Rectal smooth muscle tissue (tissue), 1 donor: Measurements from ENCODE around the gene CPNE7.

Experiments
- H3K27ac ChIP-seq: one replicate; pipeline ENCODE4 v1.7.0; 2013; ENCODE audit warnings: low read depth, low read length, inconsistent platforms
- H3K27me3 ChIP-seq: one replicate; pipeline ENCODE4 v1.7.0; 2013; ENCODE audit warnings: low read length; ENCODE audit not compliant: control insufficient read depth, insufficient read depth
- H3K36me3 ChIP-seq: one replicate; pipeline ENCODE4 v1.7.0; 2013; ENCODE audit warnings: low read length; ENCODE audit not compliant: control insufficient read depth, insufficient read depth
- H3K4me1 ChIP-seq: one replicate; pipeline ENCODE4 v1.7.0; 2013; ENCODE audit warnings: low read length; ENCODE audit not compliant: control insufficient read depth, insufficient read depth
- H3K4me3 ChIP-seq: one replicate; pipeline ENCODE4 v1.7.0; 2013; ENCODE audit warnings: low read length
- H3K9ac ChIP-seq: one replicate; pipeline ENCODE4 v1.7.0; 2013; ENCODE audit warnings: low read length

Gene CPNE7

GRCh38 chr16:89572485-89573205 lies 2.9 kb upstream of the CPNE7 start:
- Histone ChIP-seq H3K4me3 (no peak overlapping the region), H3K27ac (no peak overlapping the region), H3K4me1 (no peaks in the 10 kb centered on the region), H3K9ac (no peak overlapping the region), H3K36me3 (no peaks in the 10 kb centered on the region), H3K27me3 (peaks cover 28% of the 10 kb centered on the region)

GRCh38 chr16:89573826-89574680 lies 1.5 kb upstream of the CPNE7 start:
- peaks cover 28% of the 10 kb centered on the region for H3K27me3 ChIP-seq
- no peak overlapping the region for H3K27ac ChIP-seq
- no peaks in the 10 kb centered on the region for H3K4me1 ChIP-seq
- H3K9ac ChIP-seq, result no peak overlapping the region
- H3K36me3 ChIP-seq, result no peaks in the 10 kb centered on the region
- peak overlapping the region; percentile 15 for H3K4me3 ChIP-seq

- H3K4me3 ChIP-seq, result peak overlapping the region; percentile 15
- H3K27me3 ChIP-seq, result peaks cover 28% of the 10 kb centered on the region
- H3K36me3 ChIP-seq, result no peaks in the 10 kb centered on the region
- no peaks in the 10 kb centered on the region for H3K4me1 ChIP-seq
- H3K27ac ChIP-seq, result no peak overlapping the region
- H3K9ac ChIP-seq, result no peak overlapping the region
Observed at GRCh38 chr16:89574681-89575246, 794 bp upstream of the CPNE7 start.

- H3K4me1 ChIP-seq, result no peaks in the 10 kb centered on the region
- H3K27me3 ChIP-seq, result peaks cover 21% of the 10 kb centered on the region
- H3K4me3 ChIP-seq, result no peak overlapping the region
Observed at GRCh38 chr16:89576153-89577054, 846 bp downstream of the CPNE7 start.

GRCh38 chr16:89577055-89577759 lies 1.6 kb downstream of the CPNE7 start:
- H3K4me1 ChIP-seq, result no peaks in the 10 kb centered on the region
- H3K9ac ChIP-seq, result no peak overlapping the region
- no peaks in the 10 kb centered on the region for H3K36me3 ChIP-seq
- peaks cover 17% of the 10 kb centered on the region for H3K27me3 ChIP-seq
- H3K4me3 ChIP-seq, result no peak overlapping the region
- H3K27ac ChIP-seq, result no peak overlapping the region

More at GRCh38 chr16:89576153-89577054, 846 bp downstream of the CPNE7 start:
- no peaks in the 10 kb centered on the region for H3K36me3 ChIP-seq
- H3K9ac ChIP-seq, result no peak overlapping the region
- no peak overlapping the region for H3K27ac ChIP-seq

GRCh38 chr16:89579351-89579750 lies 3.8 kb downstream of the CPNE7 start:
- H3K36me3 ChIP-seq, result no peaks in the 10 kb centered on the region
- peaks cover 15% of the 10 kb centered on the region for H3K27me3 ChIP-seq
- H3K27ac ChIP-seq, result no peak overlapping the region
- H3K4me1 ChIP-seq, result no peaks in the 10 kb centered on the region
- H3K9ac ChIP-seq, result no peak overlapping the region
- no peak overlapping the region for H3K4me3 ChIP-seq

GRCh38 chr16:89581045-89581695 lies 5.6 kb downstream of the CPNE7 start:
- Histone ChIP-seq H3K27ac (no peak overlapping the region), H3K4me1 (no peaks in the 10 kb centered on the region), H3K36me3 (no peaks in the 10 kb centered on the region), H3K4me3 (no peak overlapping the region), H3K27me3 (peaks cover 6% of the 10 kb centered on the region), H3K9ac (no peak overlapping the region)

GRCh38 chr16:89581861-89582563 lies 6.5 kb downstream of the CPNE7 start:
- Histone ChIP-seq H3K36me3 (no peaks in the 10 kb centered on the region), H3K4me1 (no peaks in the 10 kb centered on the region), H3K9ac (no peak overlapping the region), H3K4me3 (no peak overlapping the region), H3K27me3 (peaks cover 2% of the 10 kb centered on the region), H3K27ac (no peak overlapping the region)

GRCh38 chr16:89582614-89583196 lies 7.1 kb downstream of the CPNE7 start:
- Histone ChIP-seq H3K4me1 (no peaks in the 10 kb centered on the region), H3K9ac (no peak overlapping the region), H3K27ac (no peak overlapping the region), H3K36me3 (no peaks in the 10 kb centered on the region), H3K27me3 (no peaks in the 10 kb centered on the region), H3K4me3 (no peak overlapping the region)

- H3K4me1 ChIP-seq, result no peaks in the 10 kb centered on the region
- H3K27ac ChIP-seq, result no peak overlapping the region
- no peak overlapping the region for H3K9ac ChIP-seq
Observed at GRCh38 chr16:89583197-89583894, 7.8 kb downstream of the CPNE7 start.

More at GRCh38 chr16:89583197-89583894, 7.8 kb downstream of the CPNE7 start:
- Histone ChIP-seq H3K27me3 (no peaks in the 10 kb centered on the region), H3K4me3 (no peak overlapping the region), H3K36me3 (no peaks in the 10 kb centered on the region)
